Hepatocyte (in vitro differentiated cells): Measurements from ENCODE around the gene PRSS8. TPM values are rescaled to one million over a fixed set of nuclear protein-coding genes. Genes with fewer than 3 reads are reported as not detected.
"Not testable (repeated sequence)": the region's sequence is repeated elsewhere in the genome, so short reads cannot be mapped to it uniquely, and the experiment has no call there.

Source experiments
- DNase-seq: peaks from one replicate; pipeline ENCODE4 v3.0.0-alpha.2; 2016; ENCODE audit warnings: low spot score
- H2AFZ ChIP-seq: fragments of 200-600 bp; sonication (generic); 2 replicates; pipeline ENCODE4 v1.6.0; 2016; ENCODE audit warnings: antibody characterized with exemption, mild to moderate bottlenecking
- H3K27ac ChIP-seq: fragments of 200-600 bp; sonication (generic); 2 replicates; pipeline ENCODE4 v1.5.1; 2016; ENCODE audit warnings: mild to moderate bottlenecking
- H3K27me3 ChIP-seq: fragments of 200-600 bp; sonication (generic); 2 replicates; pipeline ENCODE4 v1.6.1; 2016
- H3K36me3 ChIP-seq: fragments of 200-600 bp; sonication (generic); replicated peaks from 2 replicates; pipeline ENCODE4 v1.5.1; 2016; ENCODE audit warnings: low read depth; ENCODE audit not compliant: insufficient read depth
- H3K4me1 ChIP-seq: fragments of 200-600 bp; sonication (generic); 2 replicates; pipeline ENCODE4 v1.5.1; 2016; ENCODE audit warnings: mild to moderate bottlenecking, moderate library complexity; ENCODE audit not compliant: insufficient read depth
- H3K4me2 ChIP-seq: fragments of 200-600 bp; sonication (generic); 2 replicates; pipeline ENCODE4 v1.6.0; 2016
- H3K4me3 ChIP-seq: fragments of 200-600 bp; sonication (generic); 2 replicates; pipeline ENCODE4 v1.5.1; 2016; ENCODE audit warnings: mild to moderate bottlenecking
- H3K79me2 ChIP-seq: fragments of 200-600 bp; sonication (generic); 2 replicates; pipeline ENCODE4 v1.6.0; 2017; ENCODE audit warnings: mild to moderate bottlenecking
- H3K9me2 ChIP-seq: fragments of 200-600 bp; sonication (generic); replicated peaks from 2 replicates; pipeline ENCODE4 v1.6.0; 2017; ENCODE audit warnings: mild to moderate bottlenecking; ENCODE audit not compliant: insufficient read depth
- H3K9me3 ChIP-seq: fragments of 200-600 bp; sonication (generic); 2 replicates; pipeline ENCODE4 v1.5.1; 2016; ENCODE audit warnings: low read depth, mild to moderate bottlenecking
- H4K20me1 ChIP-seq: fragments of 200-600 bp; sonication (generic); 2 replicates; pipeline ENCODE4 v1.6.0; 2016; ENCODE audit warnings: mild to moderate bottlenecking; ENCODE audit not compliant: insufficient read depth, poor library complexity, severe bottlenecking
- EZH2 ChIP-seq: fragments of 200-600 bp; sonication (generic); IDR thresholded peaks from 2 replicates; pipeline ENCODE4 v1.6.1; 2016; ENCODE audit warnings: antibody characterized with exemption, mild to moderate bottlenecking, borderline replicate concordance
- EZH2phosphoT487 ChIP-seq: fragments of 200-600 bp; sonication (generic); IDR thresholded peaks from one replicate; pipeline ENCODE4 v1.6.1; 2018; ENCODE audit warnings: antibody characterized with exemption, mild to moderate bottlenecking, low read depth, moderate library complexity; ENCODE audit not compliant: unreplicated experiment, severe bottlenecking
- WGBS: methylation state at CpG from one replicate; pipeline ENCODE4 v1.1.6; 2016; ENCODE audit warnings: low lambda C conversion rate; ENCODE audit errors: missing lambda C conversion rate; 5-methylcytosine and 5-hydroxymethylcytosine counted together
- polyA plus RNA-seq: library from polyadenylated mRNA; unstranded; fragments of >200 nt; fragmentation: Nextera tagmentation; extraction: Ambion mirVana; gene quantifications from 2 replicates; pipeline ENCODE4 v1.2.1, GENCODE V29; 2016
- total RNA-seq: library from RNA; depleted of rRNA; stranded (reverse); fragments of >200 nt; gene quantifications from 2 replicates; pipeline ENCODE4 v1.2.3, GENCODE V29; 2014
- TF ChIP-seq, protein P1 (sequence below): fragments of 200-600 bp; sonication (generic); IDR thresholded peaks from 2 replicates; pipeline ENCODE4 v1.5.1; 2016; ENCODE audit warnings: antibody characterized with exemption, mild to moderate bottlenecking; ENCODE audit not compliant: poor library complexity

The PRSS8 gene
- total and polyA plus RNA-seq, 2 experiments from 2014 or later = 155 to 320 TPM

- TF ChIP-seq, protein P1, sequence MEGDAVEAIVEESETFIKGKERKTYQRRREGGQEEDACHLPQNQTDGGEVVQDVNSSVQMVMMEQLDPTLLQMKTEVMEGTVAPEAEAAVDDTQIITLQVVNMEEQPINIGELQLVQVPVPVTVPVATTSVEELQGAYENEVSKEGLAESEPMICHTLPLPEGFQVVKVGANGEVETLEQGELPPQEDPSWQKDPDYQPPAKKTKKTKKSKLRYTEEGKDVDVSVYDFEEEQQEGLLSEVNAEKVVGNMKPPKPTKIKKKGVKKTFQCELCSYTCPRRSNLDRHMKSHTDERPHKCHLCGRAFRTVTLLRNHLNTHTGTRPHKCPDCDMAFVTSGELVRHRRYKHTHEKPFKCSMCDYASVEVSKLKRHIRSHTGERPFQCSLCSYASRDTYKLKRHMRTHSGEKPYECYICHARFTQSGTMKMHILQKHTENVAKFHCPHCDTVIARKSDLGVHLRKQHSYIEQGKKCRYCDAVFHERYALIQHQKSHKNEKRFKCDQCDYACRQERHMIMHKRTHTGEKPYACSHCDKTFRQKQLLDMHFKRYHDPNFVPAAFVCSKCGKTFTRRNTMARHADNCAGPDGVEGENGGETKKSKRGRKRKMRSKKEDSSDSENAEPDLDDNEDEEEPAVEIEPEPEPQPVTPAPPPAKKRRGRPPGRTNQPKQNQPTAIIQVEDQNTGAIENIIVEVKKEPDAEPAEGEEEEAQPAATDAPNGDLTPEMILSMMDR = no peak
- no peak for TF ChIP-seq EZH2
- no peak for TF ChIP-seq EZH2phosphoT487
- H3K4me3 ChIP-seq = no peak overlapping the region
Observed at GRCh38 chr16:31143011-31143693, 7.6 kb upstream of the PRSS8 start.

DNA sequence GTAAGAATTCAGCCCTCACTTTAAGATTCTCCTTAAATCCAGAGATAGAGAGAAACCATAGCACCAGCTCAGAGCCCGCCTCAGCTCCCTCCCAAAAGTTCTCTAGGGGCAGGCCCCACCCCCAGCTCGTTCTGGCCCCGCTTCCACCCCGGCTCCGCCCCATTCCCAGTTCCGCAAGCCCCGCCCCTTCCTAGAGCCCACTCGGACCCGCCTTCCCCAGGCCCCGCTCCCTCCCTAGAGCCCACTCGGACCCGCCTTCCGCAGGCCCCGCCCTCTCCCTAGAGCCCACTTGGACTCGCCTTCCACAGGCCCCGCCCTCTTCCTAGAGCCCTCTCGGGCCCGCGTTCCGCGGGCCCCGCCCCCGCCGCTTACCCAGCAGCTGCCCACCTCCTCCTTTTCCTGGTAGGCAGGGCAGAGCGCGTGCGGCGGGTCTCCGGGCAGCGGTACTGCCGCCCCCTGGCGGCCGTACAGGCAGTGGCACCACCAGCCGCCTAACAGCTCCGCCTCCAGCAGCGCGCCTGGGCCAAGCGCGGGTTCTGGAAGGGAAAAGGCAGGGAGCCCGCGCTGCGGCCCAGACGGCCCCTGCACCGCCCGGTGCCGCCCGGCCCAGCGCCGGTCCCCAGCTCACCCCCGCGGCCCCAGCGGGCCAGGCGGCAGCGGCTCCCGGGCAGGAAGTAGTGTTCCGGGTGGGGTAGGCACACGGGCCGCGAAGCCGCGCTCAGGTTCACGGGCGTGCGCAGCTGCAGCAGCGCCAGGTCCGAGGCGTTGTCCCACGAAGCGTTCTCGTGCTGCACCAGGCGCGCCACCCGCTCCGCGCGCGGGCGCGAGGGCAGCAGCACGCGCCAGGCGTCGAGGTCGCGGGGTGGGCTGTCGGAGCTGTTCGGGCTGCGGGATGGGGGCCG is 6.8 kb upstream of the PRSS8 start:
- Histone ChIP-seq H3K4me1 (peaks cover 18% of the 10 kb centered on the region), H2AFZ (peak overlapping the region; percentile 78), H3K27me3 (no peaks in the 10 kb centered on the region), H3K27ac (peak overlapping the region; percentile 73), H3K9me2 (no peaks in the 10 kb centered on the region), H3K79me2 (no peaks in the 10 kb centered on the region), H3K4me3 (peak overlapping the region; percentile 14), H3K36me3 (no peaks in the 10 kb centered on the region), H4K20me1 (no peaks in the 10 kb centered on the region), H3K4me2 (peak overlapping the region; percentile 75), H3K9me3 (no peaks in the 10 kb centered on the region)
- TF ChIP-seq EZH2phosphoT487 = no peak
- TF ChIP-seq, protein P1 = peak; percentile 96
- DNase-seq = peak; percentile 100
- 23% methylated on average over 51 of the region's 89 CpGs for WGBS

More at GRCh38 chr16:31143011-31143693, 7.6 kb upstream of the PRSS8 start:
- no peaks in the 10 kb centered on the region for H3K9me2 ChIP-seq
- DNase-seq = no peak
- H3K27me3 ChIP-seq = no peaks in the 10 kb centered on the region
- H3K4me1 ChIP-seq = peaks cover 18% of the 10 kb centered on the region
- no peaks in the 10 kb centered on the region for H3K36me3 ChIP-seq
- WGBS = 93% methylated on average over 12 of the region's 22 CpGs
- H3K79me2 ChIP-seq = no peaks in the 10 kb centered on the region
- H4K20me1 ChIP-seq = no peaks in the 10 kb centered on the region
- peak overlapping the region; percentile 47 for H3K27ac ChIP-seq
- no peaks in the 10 kb centered on the region for H3K9me3 ChIP-seq
- peak overlapping the region; percentile 78 for H2AFZ ChIP-seq
- peak overlapping the region; percentile 75 for H3K4me2 ChIP-seq

- WGBS = 36% methylated on average over 10 of the region's 10 CpGs
- TF ChIP-seq, protein P1 = no peak
- TF ChIP-seq EZH2 = no peak
- TF ChIP-seq EZH2phosphoT487 = no peak
- peak; percentile 71 for DNase-seq
Observed at GRCh38 chr16:31141489-31142108, 6.1 kb upstream of the PRSS8 start.

GRCh38 chr16:31141071-31141469 is 5.5 kb upstream of the PRSS8 start:
- Histone ChIP-seq H3K4me1 (peaks cover 18% of the 10 kb centered on the region), H3K4me2 (peak overlapping the region; percentile 72), H3K27ac (peak overlapping the region; percentile 73)
- not testable (repeated sequence) for H3K36me3 ChIP-seq, H3K4me3 ChIP-seq, H4K20me1 ChIP-seq, H3K27me3 ChIP-seq, DNase-seq, H3K9me2 ChIP-seq, H3K9me3 ChIP-seq, H3K79me2 ChIP-seq, H2AFZ ChIP-seq
- 91% methylated on average over 9 of the region's 9 CpGs for WGBS

More at GRCh38 chr16:31141489-31142108, 6.1 kb upstream of the PRSS8 start:
- Histone ChIP-seq H4K20me1 (no peaks in the 10 kb centered on the region), H3K9me3 (no peaks in the 10 kb centered on the region), H3K36me3 (no peaks in the 10 kb centered on the region), H2AFZ (peak overlapping the region; percentile 32), H3K79me2 (peaks cover 2% of the 10 kb centered on the region), H3K9me2 (no peaks in the 10 kb centered on the region), H3K27me3 (no peaks in the 10 kb centered on the region), H3K4me1 (peaks cover 18% of the 10 kb centered on the region), H3K4me3 (no peak overlapping the region), H3K4me2 (peak overlapping the region; percentile 72), H3K27ac (peak overlapping the region; percentile 73)
